Measurements from ENCODE around the gene SAMMSON.

DNA sequence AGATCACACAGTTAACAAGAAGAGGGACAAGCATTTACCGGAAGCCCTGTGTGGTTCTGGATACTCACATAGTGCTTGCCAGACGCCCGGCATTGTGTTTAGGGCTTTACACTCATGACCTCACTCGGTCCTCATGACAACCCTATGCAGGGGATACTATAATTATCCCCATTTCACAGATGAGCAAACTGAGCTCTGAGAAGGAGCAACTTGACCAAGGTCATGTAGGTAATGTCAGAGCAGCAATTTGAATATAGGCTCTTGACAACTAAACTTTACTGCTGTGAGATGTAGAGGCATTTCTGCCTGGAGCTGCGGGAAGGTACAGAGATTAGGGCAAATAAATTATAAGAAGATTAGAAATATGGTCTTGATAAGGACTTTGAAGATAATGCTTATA is 70.0 kb downstream of the SAMMSON start:
- no peak for TF ChIP-seq CTCF (IDR thresholded peaks at IDR 0.05 in 8 of 11, conservative IDR thresholded peaks at IDR 0.05 in 3 of 11)
- TF ChIP-seq POLR2A (IDR thresholded peaks at IDR 0.05): no peak
- no peak for TF ChIP-seq POLR2AphosphoS5 (IDR thresholded peaks at IDR 0.05)
